ENCODE results near the gene IRX3. TPM values are rescaled to one million over a fixed set of nuclear protein-coding genes. Genes with fewer than 3 reads are reported as not detected.

Gene IRX3
- total RNA-seq, 3 donors from 2014 or later = 18.4 to 127 (median 56.7) TPM

DNA sequence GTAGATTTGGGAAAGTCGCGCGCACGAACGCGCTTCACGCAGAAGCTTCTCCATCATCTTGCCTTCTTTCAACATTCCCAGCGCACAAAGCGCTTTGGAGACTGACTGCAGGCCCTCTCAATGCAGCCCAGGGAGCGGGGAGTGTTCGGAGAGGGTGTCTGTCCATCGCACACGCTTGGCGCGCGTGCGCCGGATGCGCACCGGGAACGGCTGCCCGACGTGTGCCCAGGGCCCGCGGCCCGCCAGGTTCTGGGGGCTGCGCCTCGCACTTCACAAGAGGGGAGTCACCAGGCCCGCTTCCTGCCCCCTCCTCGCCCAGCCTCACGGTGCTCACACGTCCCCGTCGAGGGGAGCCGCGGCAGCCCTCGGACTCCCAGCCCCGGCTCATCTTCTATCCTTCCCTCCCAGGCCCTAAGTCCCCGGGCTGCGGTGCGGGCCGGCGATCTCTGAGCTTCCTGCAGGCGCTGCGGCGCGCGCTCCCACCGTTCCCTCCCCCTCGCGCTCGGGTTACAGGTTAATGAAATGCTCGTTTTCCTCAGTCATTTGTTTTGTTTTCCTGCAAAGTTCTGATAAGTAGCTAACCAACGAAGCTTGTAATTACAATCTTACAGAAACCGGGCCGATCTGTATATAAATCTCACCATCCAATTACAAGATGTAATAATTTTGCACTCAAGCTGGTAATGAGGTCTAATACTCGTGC lies 2.8 kb upstream of the IRX3 start:
- intact Hi-C loops (cut with DNase I; ENCODE audit: low total_unique reads) = loop anchor here (10.0 kb wide), 2 partner anchors 275 to 395 kb away; no protein-coding TSS in a partner anchor
- Histone ChIP-seq H3K27me3 (no peaks in the 10 kb centered on the region), H3K9me3 (peaks cover 0 to 7% of the 10 kb centered on the region in 2 donors), H3K4me3 (no peak overlapping the region), H3K36me3 (no peaks in the 10 kb centered on the region), H3K4me1 (peaks cover 0 to 5% of the 10 kb centered on the region in 2 donors), H3K27ac (no peak overlapping the region)
- no peak for DNase-seq (ENCODE audit: low spot score in 2 of 2)
- TF ChIP-seq, protein P1, sequence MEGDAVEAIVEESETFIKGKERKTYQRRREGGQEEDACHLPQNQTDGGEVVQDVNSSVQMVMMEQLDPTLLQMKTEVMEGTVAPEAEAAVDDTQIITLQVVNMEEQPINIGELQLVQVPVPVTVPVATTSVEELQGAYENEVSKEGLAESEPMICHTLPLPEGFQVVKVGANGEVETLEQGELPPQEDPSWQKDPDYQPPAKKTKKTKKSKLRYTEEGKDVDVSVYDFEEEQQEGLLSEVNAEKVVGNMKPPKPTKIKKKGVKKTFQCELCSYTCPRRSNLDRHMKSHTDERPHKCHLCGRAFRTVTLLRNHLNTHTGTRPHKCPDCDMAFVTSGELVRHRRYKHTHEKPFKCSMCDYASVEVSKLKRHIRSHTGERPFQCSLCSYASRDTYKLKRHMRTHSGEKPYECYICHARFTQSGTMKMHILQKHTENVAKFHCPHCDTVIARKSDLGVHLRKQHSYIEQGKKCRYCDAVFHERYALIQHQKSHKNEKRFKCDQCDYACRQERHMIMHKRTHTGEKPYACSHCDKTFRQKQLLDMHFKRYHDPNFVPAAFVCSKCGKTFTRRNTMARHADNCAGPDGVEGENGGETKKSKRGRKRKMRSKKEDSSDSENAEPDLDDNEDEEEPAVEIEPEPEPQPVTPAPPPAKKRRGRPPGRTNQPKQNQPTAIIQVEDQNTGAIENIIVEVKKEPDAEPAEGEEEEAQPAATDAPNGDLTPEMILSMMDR (IDR thresholded peaks at IDR 0.05) = no peak
- TF ChIP-seq POLR2A (IDR thresholded peaks at IDR 0.05) = no peak
- no peak for TF ChIP-seq POLR2AphosphoS5 (IDR thresholded peaks at IDR 0.05)

DNA sequence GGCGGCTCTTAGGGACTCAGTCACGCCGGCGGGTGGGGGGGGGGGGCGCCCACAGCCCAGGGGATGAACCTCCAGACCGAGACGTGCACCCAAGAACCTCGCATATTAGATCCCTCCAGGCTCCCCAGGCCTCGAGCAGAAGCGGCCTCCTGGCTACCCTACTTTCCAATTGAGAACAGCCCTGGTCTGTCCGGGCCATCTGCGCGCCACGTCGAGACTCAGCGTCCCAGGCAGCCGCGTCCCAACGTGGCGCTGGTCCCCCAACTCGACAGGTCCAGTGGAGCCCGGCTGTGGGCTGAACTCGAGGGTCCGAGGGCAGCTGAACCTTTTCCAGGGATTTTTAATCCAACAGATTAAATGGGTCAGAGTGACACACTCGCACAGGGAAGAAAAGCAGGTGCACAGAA lies 2.3 kb upstream of the IRX3 start:
- peaks cover 0 to 7% of the 10 kb centered on the region in 2 donors for H3K9me3 ChIP-seq
- no peaks in the 10 kb centered on the region for H3K36me3 ChIP-seq
- H3K27me3 ChIP-seq = no peaks in the 10 kb centered on the region
- no peak overlapping the region for H3K27ac ChIP-seq
- intact Hi-C loops (cut with DNase I; ENCODE audit: low total_unique reads) = loop anchor here (10.0 kb wide), 2 partner anchors 274 to 394 kb away; no protein-coding TSS in a partner anchor
- no peak overlapping the region for H3K4me3 ChIP-seq
- H3K4me1 ChIP-seq = peaks cover 0 to 5% of the 10 kb centered on the region in 2 donors
- DNase-seq (ENCODE audit: low spot score in 2 of 2) = no peak
- TF ChIP-seq, protein P1 (IDR thresholded peaks at IDR 0.05) = no peak
- TF ChIP-seq POLR2A (IDR thresholded peaks at IDR 0.05) (no peak), POLR2AphosphoS5 (IDR thresholded peaks at IDR 0.05) (no peak)

DNA sequence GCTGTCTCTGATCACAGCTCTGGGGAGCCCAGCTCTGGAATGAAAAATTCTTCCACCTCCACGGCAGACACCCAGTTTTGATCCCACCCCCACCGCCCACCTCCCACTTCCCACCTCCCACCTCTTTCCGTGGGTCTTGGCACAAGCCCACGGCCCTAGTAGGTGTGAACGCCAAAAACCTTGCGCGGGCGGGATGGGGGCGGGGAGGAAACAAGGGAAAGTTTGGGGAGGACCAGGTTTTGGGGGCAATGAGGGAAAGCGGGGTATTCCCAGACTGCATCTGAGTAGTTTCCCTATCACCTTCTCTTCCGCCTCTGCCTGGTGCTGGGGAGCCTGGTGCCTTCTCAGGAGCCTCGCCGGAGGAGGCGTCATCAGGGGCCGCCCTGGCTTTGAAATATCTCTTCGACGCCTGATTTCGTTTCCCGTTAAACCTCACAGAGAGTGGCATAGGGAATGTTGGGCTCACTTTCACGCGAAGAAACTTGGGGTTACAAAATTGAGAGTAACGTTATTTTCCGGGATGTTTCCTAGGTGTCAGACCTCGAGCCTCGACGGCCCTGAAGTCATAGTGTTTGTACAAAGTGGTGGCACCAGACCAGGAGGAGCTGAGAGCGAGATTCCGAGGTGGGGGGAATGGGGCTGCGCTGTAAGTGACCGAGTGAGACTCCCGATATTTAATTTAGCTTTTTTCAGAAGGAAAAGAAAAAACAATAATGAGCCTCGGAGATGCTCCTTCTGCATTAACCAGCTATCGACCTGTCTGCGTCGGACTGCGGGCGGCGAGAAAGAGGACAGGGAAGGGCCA lies 1.6 kb upstream of the IRX3 start:
- peaks cover 0 to 5% of the 10 kb centered on the region in 2 donors for H3K4me1 ChIP-seq

DNA sequence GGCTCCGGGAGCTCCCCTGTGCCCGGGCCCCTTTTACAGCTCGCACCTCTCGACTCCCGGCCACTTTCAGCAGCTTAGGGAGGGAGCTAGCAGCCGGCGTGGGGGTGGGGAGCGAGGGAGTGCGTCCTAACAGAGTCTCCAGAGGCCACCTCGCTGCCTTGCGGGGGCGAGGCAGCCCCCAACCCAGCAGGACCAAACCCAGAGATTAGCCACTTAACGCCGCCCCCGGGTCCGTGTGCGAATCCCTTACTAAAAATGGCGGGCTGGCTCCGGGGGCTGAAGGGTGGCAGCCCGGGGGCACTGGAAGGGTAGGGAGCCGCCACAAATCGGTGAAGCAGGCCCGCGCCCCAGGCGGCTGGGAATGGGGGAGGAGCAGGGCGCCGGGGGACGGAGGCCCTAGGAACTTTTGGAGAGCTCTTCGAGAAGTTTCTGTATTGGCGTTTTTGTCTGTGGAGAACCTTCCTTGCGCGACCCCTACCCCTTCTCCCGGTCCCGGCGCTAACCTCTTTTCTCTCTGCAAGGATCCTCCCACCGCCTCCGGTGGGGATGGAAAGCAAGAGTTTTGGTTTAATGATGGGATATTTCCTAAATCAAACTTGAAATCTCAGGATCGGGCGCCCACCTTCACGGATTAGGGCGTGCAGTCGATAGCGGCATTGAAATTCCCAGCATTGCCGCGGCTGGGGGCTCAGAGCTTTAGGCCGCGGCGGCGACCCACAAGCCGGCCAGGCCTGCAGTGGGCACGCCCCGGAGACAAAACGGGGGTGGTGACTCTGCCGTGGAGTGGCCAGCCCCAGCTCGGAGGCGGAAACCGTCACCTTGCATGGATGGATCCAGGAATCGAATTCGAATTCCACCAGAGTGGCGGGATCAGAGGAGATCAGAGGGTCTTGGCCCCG lies 793 bp upstream of the IRX3 start:
- DNase-seq (ENCODE audit: low spot score in 2 of 2) = no peak
- TF ChIP-seq POLR2AphosphoS5 (IDR thresholded peaks at IDR 0.05) = peak in 1 of 3 donors; percentile 8
- no peak for TF ChIP-seq POLR2A (IDR thresholded peaks at IDR 0.05)
- Histone ChIP-seq H3K36me3 (no peaks in the 10 kb centered on the region), H3K9me3 (peaks cover 0 to 7% of the 10 kb centered on the region in 2 donors), H3K4me1 (peaks cover 0 to 5% of the 10 kb centered on the region in 2 donors), H3K27ac (peak overlapping the region; percentile 97 to 100), H3K27me3 (no peaks in the 10 kb centered on the region), H3K4me3 (peak overlapping the region; percentile 80 to 99 (median 89))
- intact Hi-C loops (cut with DNase I; ENCODE audit: low total_unique reads) = loop anchor here (10.0 kb wide), 2 partner anchors 273 to 393 kb away; no protein-coding TSS in a partner anchor

More for the DNA sequence above, 1.6 kb upstream of the IRX3 start:
- H3K9me3 ChIP-seq = peaks cover 0 to 7% of the 10 kb centered on the region in 2 donors
- TF ChIP-seq POLR2AphosphoS5 (IDR thresholded peaks at IDR 0.05) (no peak), POLR2A (IDR thresholded peaks at IDR 0.05) (no peak)
- TF ChIP-seq, protein P1 (IDR thresholded peaks at IDR 0.05) = no peak
- H3K27me3 ChIP-seq = no peaks in the 10 kb centered on the region
- no peaks in the 10 kb centered on the region for H3K36me3 ChIP-seq
- intact Hi-C loops (cut with DNase I; ENCODE audit: low total_unique reads) = loop anchor here (10.0 kb wide), 2 partner anchors 273 to 393 kb away; no protein-coding TSS in a partner anchor
- peak overlapping the region in 2 of 3 donors; percentile 89 to 99 for H3K4me3 ChIP-seq
- peak overlapping the region; percentile 97 to 100 for H3K27ac ChIP-seq
- DNase-seq (ENCODE audit: low spot score in 2 of 2) = no peak

DNA sequence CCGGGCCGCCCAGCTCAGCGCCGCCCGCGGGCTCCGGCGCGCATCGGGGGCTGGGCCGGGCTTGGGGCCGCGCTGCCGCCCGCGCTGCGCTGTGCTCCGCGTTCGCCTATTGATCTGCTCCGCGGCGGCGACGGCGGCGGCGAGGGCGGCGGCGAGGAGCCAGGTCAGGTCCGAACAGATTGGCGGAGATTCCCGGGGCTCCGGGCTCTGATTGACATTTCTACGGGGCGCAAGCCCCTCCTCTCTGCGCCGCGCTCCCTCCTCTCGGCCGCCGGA lies 559 bp downstream of the IRX3 start:
- TF ChIP-seq POLR2AphosphoS5 (IDR thresholded peaks at IDR 0.05) = no peak
- TF ChIP-seq, protein P1 (IDR thresholded peaks at IDR 0.05) = no peak
- TF ChIP-seq POLR2A (IDR thresholded peaks at IDR 0.05) = no peak
- intact Hi-C loops (cut with DNase I; ENCODE audit: low total_unique reads) = loop anchor here (10.0 kb wide), 2 partner anchors 271 to 391 kb away; no protein-coding TSS in a partner anchor
- no peaks in the 10 kb centered on the region for H3K36me3 ChIP-seq
- peak overlapping the region; percentile 97 to 100 for H3K27ac ChIP-seq
- DNase-seq (ENCODE audit: low spot score in 2 of 2) = no peak
- peak overlapping the region; percentile 80 to 99 (median 89) for H3K4me3 ChIP-seq
- H3K4me1 ChIP-seq = peaks cover 0 to 5% of the 10 kb centered on the region in 2 donors
- no peaks in the 10 kb centered on the region for H3K27me3 ChIP-seq
- H3K9me3 ChIP-seq = peaks cover 0 to 7% of the 10 kb centered on the region in 2 donors

Data from breast epithelium (tissue), 4 donors.